Neural cell (in vitro differentiated cells): ENCODE measurements around the gene BCAN. TPM values are rescaled to one million over a fixed set of nuclear protein-coding genes. Genes with fewer than 3 reads are reported as not detected.

Source experiments
- H2AFZ ChIP-seq: fragments of 200-600, 300-800 bp; sonication (generic), shearing (Covaris generic); 2 replicates; pipeline ENCODE4 v1.6.0; 2014; ENCODE audit warnings: low read depth, mild to moderate bottlenecking, antibody characterized with exemption, low read length, moderate library complexity
- H3F3A ChIP-seq: fragments of 200-600 bp; shearing (Covaris generic); 2 replicates; pipeline ENCODE4 v1.6.1; 2016; ENCODE audit warnings: mild to moderate bottlenecking, moderate library complexity, mixed read lengths, antibody characterized with exemption, low read length; ENCODE audit not compliant: insufficient read depth, poor library complexity, severe bottlenecking
- H3K27ac ChIP-seq: fragments of 200-600, 300-800 bp; sonication (generic), shearing (Covaris generic); 2 replicates; pipeline ENCODE4 v1.5.1; 2014; ENCODE audit warnings: mild to moderate bottlenecking, low read length, moderate library complexity
- H3K27me3 ChIP-seq: fragments of 300-800, 200-600 bp; sonication (generic), shearing (Covaris generic); 2 replicates; pipeline ENCODE4 v1.6.0; 2014; ENCODE audit warnings: mild to moderate bottlenecking, low read depth, low read length, moderate library complexity; ENCODE audit not compliant: insufficient read depth
- H3K36me3 ChIP-seq: fragments of 300-800, 200-600 bp; sonication (generic), shearing (Covaris generic); 2 replicates; pipeline ENCODE4 v1.5.1; 2014; ENCODE audit warnings: mild to moderate bottlenecking, antibody characterized with exemption, low read length, moderate library complexity; ENCODE audit not compliant: insufficient read depth
- H3K4me2 ChIP-seq: fragments of 300-800, 200-600 bp; sonication (generic), shearing (Covaris generic); 2 replicates; pipeline ENCODE4 v1.6.0; 2014; ENCODE audit warnings: mild to moderate bottlenecking, low read length
- H3K4me3 ChIP-seq: fragments of 300-800, 200-600 bp; sonication (generic), shearing (Covaris generic); 2 replicates; pipeline ENCODE4 v1.5.1; 2014; ENCODE audit warnings: mild to moderate bottlenecking, low read length, moderate library complexity
- H3K79me2 ChIP-seq: fragments of 200-600 bp; shearing (Covaris generic); replicated peaks from 2 replicates; pipeline ENCODE4 v1.6.0; 2014; ENCODE audit warnings: mild to moderate bottlenecking, low read length, moderate library complexity; ENCODE audit not compliant: insufficient read depth
- H3K9ac ChIP-seq: fragments of 300-800, 200-600 bp; sonication (generic), shearing (Covaris generic); 2 replicates; pipeline ENCODE4 v1.6.1; 2016; ENCODE audit warnings: mild to moderate bottlenecking, low read length, mixed read lengths
- H3K9me2 ChIP-seq: fragments of 200-600 bp; shearing (Covaris generic); 2 replicates; pipeline ENCODE4 v1.6.1; 2016; ENCODE audit warnings: mild to moderate bottlenecking, low read length, mixed read lengths; ENCODE audit not compliant: insufficient read depth
- H3K9me3 ChIP-seq: fragments of 200-600, 300-800 bp; sonication (generic), shearing (Covaris generic); 2 replicates; pipeline ENCODE4 v1.6.1; 2016; ENCODE audit warnings: mild to moderate bottlenecking, mixed run types, low read length, moderate library complexity, mixed read lengths
- H4K20me1 ChIP-seq: fragments of 200-600 bp; shearing (Covaris generic); 2 replicates; pipeline ENCODE4 v1.6.1; 2016; ENCODE audit warnings: mild to moderate bottlenecking, mixed run types; ENCODE audit not compliant: insufficient read depth
- EP300 ChIP-seq: fragments of 450-650 bp; conservative IDR thresholded peaks from 2 replicates; pipeline ENCODE4 v1.6.1; 2014; ENCODE audit warnings: antibody characterized with exemption, mild to moderate bottlenecking, moderate library complexity; ENCODE audit not compliant: poor library complexity, severe bottlenecking
- EZH2 ChIP-seq: fragments of 200-600, 300-800 bp; shearing (Covaris generic), sonication (generic); IDR thresholded peaks from 2 replicates; pipeline ENCODE4 v1.6.1; 2014; ENCODE audit warnings: antibody characterized with exemption, low read length, borderline replicate concordance, mild to moderate bottlenecking; ENCODE audit not compliant: insufficient read depth, poor library complexity, severe bottlenecking
- MXI1 ChIP-seq: fragments of 450-650 bp; conservative IDR thresholded peaks from 2 replicates; pipeline ENCODE4 v1.6.1; 2014; ENCODE audit warnings: antibody characterized with exemption, mild to moderate bottlenecking; ENCODE audit not compliant: poor library complexity, severe bottlenecking
- POLR2AphosphoS5 ChIP-seq: IDR thresholded peaks from 2 replicates; pipeline ENCODE4 v1.6.1; 2012
- RAD21 ChIP-seq: fragments of 450-650 bp; conservative IDR thresholded peaks from 2 replicates; pipeline ENCODE4 v1.6.1; 2014; ENCODE audit warnings: antibody characterized with exemption, mild to moderate bottlenecking, moderate library complexity
- REST ChIP-seq: IDR thresholded peaks from 2 replicates; pipeline ENCODE4 v1.6.1; 2012; ENCODE audit warnings: borderline replicate concordance
- SMC3 ChIP-seq: fragments of 450-650 bp; conservative IDR thresholded peaks from 2 replicates; pipeline ENCODE4 v1.6.1; 2014; ENCODE audit warnings: antibody characterized with exemption, mild to moderate bottlenecking, moderate library complexity; ENCODE audit not compliant: poor library complexity
- TAF1 ChIP-seq: IDR thresholded peaks from 2 replicates; pipeline ENCODE4 v1.6.1; 2012; ENCODE audit warnings: low read depth
- polyA plus RNA-seq: library from polyadenylated mRNA; depleted of rRNA; stranded (reverse); fragments of >200 nt; gene quantifications from 2 replicates; pipeline ENCODE4 v1.2.3, GENCODE V29; 2014
- TF ChIP-seq, protein P1 (sequence below): fragments of 450-650 bp; IDR thresholded peaks from 2 replicates; pipeline ENCODE4 v1.5.1; 2014; ENCODE audit warnings: antibody characterized with exemption, mild to moderate bottlenecking, moderate library complexity; ENCODE audit not compliant: poor library complexity, severe bottlenecking

BCAN gene
- polyA plus RNA-seq, 1 donor from 2014 or later, result not detected

GRCh38 chr1:156615946-156616345 is 26.0 kb upstream of the BCAN start:
- H4K20me1 ChIP-seq, result no peaks in the 10 kb centered on the region
- H3K9me2 ChIP-seq, result no peaks in the 10 kb centered on the region
- no peak overlapping the region for H3K4me2 ChIP-seq
- no peak for TF ChIP-seq SMC3
- TF ChIP-seq RAD21, result no peak
- TF ChIP-seq EZH2, result no peak
- TF ChIP-seq, protein P1, sequence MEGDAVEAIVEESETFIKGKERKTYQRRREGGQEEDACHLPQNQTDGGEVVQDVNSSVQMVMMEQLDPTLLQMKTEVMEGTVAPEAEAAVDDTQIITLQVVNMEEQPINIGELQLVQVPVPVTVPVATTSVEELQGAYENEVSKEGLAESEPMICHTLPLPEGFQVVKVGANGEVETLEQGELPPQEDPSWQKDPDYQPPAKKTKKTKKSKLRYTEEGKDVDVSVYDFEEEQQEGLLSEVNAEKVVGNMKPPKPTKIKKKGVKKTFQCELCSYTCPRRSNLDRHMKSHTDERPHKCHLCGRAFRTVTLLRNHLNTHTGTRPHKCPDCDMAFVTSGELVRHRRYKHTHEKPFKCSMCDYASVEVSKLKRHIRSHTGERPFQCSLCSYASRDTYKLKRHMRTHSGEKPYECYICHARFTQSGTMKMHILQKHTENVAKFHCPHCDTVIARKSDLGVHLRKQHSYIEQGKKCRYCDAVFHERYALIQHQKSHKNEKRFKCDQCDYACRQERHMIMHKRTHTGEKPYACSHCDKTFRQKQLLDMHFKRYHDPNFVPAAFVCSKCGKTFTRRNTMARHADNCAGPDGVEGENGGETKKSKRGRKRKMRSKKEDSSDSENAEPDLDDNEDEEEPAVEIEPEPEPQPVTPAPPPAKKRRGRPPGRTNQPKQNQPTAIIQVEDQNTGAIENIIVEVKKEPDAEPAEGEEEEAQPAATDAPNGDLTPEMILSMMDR, result no peak
- no peak for TF ChIP-seq REST
- no peak for TF ChIP-seq EP300
- TF ChIP-seq TAF1, result no peak
- TF ChIP-seq POLR2AphosphoS5, result no peak
- no peak for TF ChIP-seq MXI1
- no peaks in the 10 kb centered on the region for H3K79me2 ChIP-seq
- no peak overlapping the region for H3K4me3 ChIP-seq
- H3K36me3 ChIP-seq, result no peaks in the 10 kb centered on the region
- no peaks in the 10 kb centered on the region for H3F3A ChIP-seq
- no peaks in the 10 kb centered on the region for H3K9me3 ChIP-seq
- H2AFZ ChIP-seq, result no peak overlapping the region
- peaks cover 22% of the 10 kb centered on the region for H3K27me3 ChIP-seq
- no peak overlapping the region for H3K27ac ChIP-seq
- no peak overlapping the region for H3K9ac ChIP-seq

GRCh38 chr1:156616463-156616862 is 25.5 kb upstream of the BCAN start:
- Histone ChIP-seq H3K27ac (no peak overlapping the region), H3K9me3 (no peaks in the 10 kb centered on the region), H3K4me2 (no peak overlapping the region), H2AFZ (no peak overlapping the region), H3K36me3 (no peaks in the 10 kb centered on the region), H3K4me3 (no peak overlapping the region), H4K20me1 (no peaks in the 10 kb centered on the region), H3K9me2 (no peaks in the 10 kb centered on the region), H3K79me2 (no peaks in the 10 kb centered on the region), H3K27me3 (peaks cover 23% of the 10 kb centered on the region), H3K9ac (no peak overlapping the region), H3F3A (no peaks in the 10 kb centered on the region)
- TF ChIP-seq SMC3 (no peak), POLR2AphosphoS5 (no peak)
